SK-N-SH (cell line): ENCODE results near the gene LENG8. TPM values are rescaled to one million over a fixed set of nuclear protein-coding genes. Genes with fewer than 3 reads are reported as not detected.

Experiments
- CTCF ChIA-PET: fragments of 300-600, 350-600 bp; formaldehyde crosslinking; extraction: SDS; loops from one replicate; lab custom pipeline; 2021; lab: Yijun Ruan, JAX
- POLR2A ChIA-PET: fragments of 350-600 bp; sonication (Branson Sonifier 250); formaldehyde crosslinking; extraction: SDS; loops from one replicate; lab custom pipeline; 2020; ENCODE audit warnings: antibody characterized with exemption, inconsistent platforms; lab: Yijun Ruan, JAX
- DNase-seq: peaks from one replicate; pipeline ENCODE4 v3.0.0; 2012
- H2AFZ ChIP-seq: fragments of 200-600 bp; sonication (generic); 2 replicates; pipeline ENCODE4 v1.8.1; 2016; ENCODE audit warnings: antibody characterized with exemption, mild to moderate bottlenecking, low read depth
- H3F3A ChIP-seq: fragments of 200-600 bp; sonication (generic); replicated peaks from 2 replicates; pipeline ENCODE3; 2016; ENCODE audit warnings: antibody characterized with exemption, mild to moderate bottlenecking; ENCODE audit not compliant: insufficient read depth
- H3K27ac ChIP-seq, 2 experiments: fragments of 200-500 bp in 1 of 2; fragments of 200-600 bp in 1 of 2; sonication (Bioruptor generic) in 1 of 2; sonication (generic), shearing (Covaris generic) in 1 of 2; 2 replicates each; pipeline versions ENCODE4 v1.5.1 to v1.6.1; 2014 to 2016; ENCODE audit warnings: low read depth in 2 of 2, inconsistent platforms in 1 of 2, low read length in 1 of 2, mild to moderate bottlenecking in 1 of 2, mixed read lengths in 1 of 2
- H3K27me3 ChIP-seq: fragments of 200-600 bp; sonication (generic), shearing (Covaris generic); 2 replicates; pipeline ENCODE4 v1.6.1; 2016; ENCODE audit warnings: mixed run types; ENCODE audit not compliant: insufficient read depth
- H3K36me3 ChIP-seq, 2 experiments: fragments of 200-500 bp in 1 of 2; fragments of 200-600 bp in 1 of 2; sonication (Bioruptor generic) in 1 of 2; sonication (generic) in 1 of 2; replicated peaks in 1 of 2; 2 replicates each; pipeline versions ENCODE3 to v1.5.1; 2014 to 2016; ENCODE audit warnings: low read length in 1 of 2, mild to moderate bottlenecking in 1 of 2; ENCODE audit not compliant: insufficient read depth in 2 of 2, control insufficient read depth in 1 of 2
- H3K4me1 ChIP-seq, 2 experiments: fragments of 200-500 bp in 1 of 2; fragments of 200-600 bp in 1 of 2; sonication (Bioruptor generic) in 1 of 2; sonication (generic), shearing (Covaris generic) in 1 of 2; 2 replicates each; pipeline versions ENCODE4 v1.5.1 to v1.6.1; 2014 to 2016; ENCODE audit warnings: low read depth in 1 of 2, low read length in 1 of 2, mixed run types in 1 of 2; ENCODE audit not compliant: insufficient read depth in 2 of 2, control insufficient read depth in 1 of 2
- H3K4me2 ChIP-seq: fragments of 200-600 bp; sonication (generic), shearing (Covaris generic); 2 replicates; pipeline ENCODE4 v1.6.1; 2017; ENCODE audit warnings: mixed run types
- H3K4me3 ChIP-seq, 2 experiments: fragments of 200-500 bp in 1 of 2; fragments of 200-600 bp in 1 of 2; sonication (Bioruptor generic) in 1 of 2; sonication (generic), shearing (Covaris generic) in 1 of 2; 2 replicates each; pipeline versions ENCODE4 v1.5.1 to v1.8.1; 2014 to 2016; ENCODE audit warnings: low read depth in 2 of 2, inconsistent platforms in 1 of 2, low read length in 1 of 2, mild to moderate bottlenecking in 1 of 2, mixed read lengths in 1 of 2, moderate library complexity in 1 of 2
- H3K79me2 ChIP-seq: fragments of 200-600 bp; sonication (generic); 2 replicates; pipeline ENCODE4 v1.8.1; 2017; ENCODE audit warnings: mild to moderate bottlenecking; ENCODE audit not compliant: insufficient read depth
- H3K9ac ChIP-seq: fragments of 200-600 bp; sonication (generic); 2 replicates; pipeline ENCODE4 v1.6.1; 2017; ENCODE audit warnings: mixed run types
- H3K9me2 ChIP-seq: fragments of 200-600 bp; sonication (generic); 2 replicates; pipeline ENCODE4 v1.6.1; 2017; ENCODE audit warnings: mixed run types
- H3K9me3 ChIP-seq: fragments of 200-600 bp; sonication (generic); 2 replicates; pipeline ENCODE4 v1.6.1; 2017; ENCODE audit warnings: mixed run types, mild to moderate bottlenecking, moderate library complexity
- H4K20me1 ChIP-seq: fragments of 200-600 bp; sonication (generic); 2 replicates; pipeline ENCODE4 v1.6.1; 2017; ENCODE audit warnings: mild to moderate bottlenecking, mixed run types; ENCODE audit not compliant: insufficient read depth
- EP300 ChIP-seq, 2 experiments: IDR thresholded peaks; 2 replicates each; pipeline versions ENCODE4 v1.4.0 to v1.6.1; 2012; ENCODE audit warnings: borderline replicate concordance in 1 of 2, low read depth in 1 of 2, low read length in 1 of 2
- GABPA ChIP-seq: IDR thresholded peaks from 2 replicates; pipeline ENCODE4 v1.4.0; 2012; ENCODE audit warnings: low read depth, mild to moderate bottlenecking
- JUND ChIP-seq: IDR thresholded peaks from 2 replicates; pipeline ENCODE4 v1.4.0; 2012
- MXI1 ChIP-seq: IDR thresholded peaks from 2 replicates; pipeline ENCODE4 v1.6.1; 2012; ENCODE audit warnings: mild to moderate bottlenecking, low read depth, low read length, improper control_type of control experiment
- NRF1 ChIP-seq: IDR thresholded peaks from 2 replicates; pipeline ENCODE4 v1.6.1; 2012; ENCODE audit warnings: low read depth, mild to moderate bottlenecking, low read length
- RAD21 ChIP-seq: IDR thresholded peaks from 2 replicates; pipeline ENCODE4 v1.6.1; 2012; ENCODE audit warnings: mild to moderate bottlenecking, low read length
- RCOR1 ChIP-seq: fragments of 150-350 bp; IDR thresholded peaks from 2 replicates; pipeline ENCODE4 v1.6.1; 2017; ENCODE audit warnings: antibody characterized with exemption, low read length
- RFX5 ChIP-seq: IDR thresholded peaks from 2 replicates; pipeline ENCODE4 v1.6.1; 2012; ENCODE audit warnings: mild to moderate bottlenecking, improper control_type of control experiment, low read length
- TAF1 ChIP-seq: IDR thresholded peaks from 2 replicates; pipeline ENCODE4 v1.6.1; 2012; ENCODE audit warnings: low read depth, mild to moderate bottlenecking, low read length, moderate library complexity, borderline replicate concordance
- TEAD4 ChIP-seq: IDR thresholded peaks from 2 replicates; pipeline ENCODE4 v1.4.0; 2012; ENCODE audit warnings: mild to moderate bottlenecking, borderline replicate concordance; ENCODE audit not compliant: insufficient read depth
- WGBS: methylation state at CpG from one replicate; pipeline ENCODE4 v1.1.6; 2017; ENCODE audit warnings: low lambda C conversion rate; 5-methylcytosine and 5-hydroxymethylcytosine counted together
- polyA plus RNA-seq, 3 experiments: library from polyadenylated mRNA; depleted of rRNA; stranded (reverse); fragments of >200 nt; gene quantifications; 2 replicates each; pipeline ENCODE4 v1.2.3, GENCODE V29; 2012
- TF ChIP-seq, protein P1 (sequence below): IDR thresholded peaks from 2 replicates; pipeline ENCODE4; 2012
- TF ChIP-seq, protein P2 (sequence below): IDR thresholded peaks from 2 replicates; pipeline ENCODE4 v1.4.0; 2012; ENCODE audit warnings: low read depth, borderline replicate concordance

LENG8 gene
- polyA plus RNA-seq, 1 of the 3 experiments (the other 2 are of a cell fraction): 84.0 TPM

DNA sequence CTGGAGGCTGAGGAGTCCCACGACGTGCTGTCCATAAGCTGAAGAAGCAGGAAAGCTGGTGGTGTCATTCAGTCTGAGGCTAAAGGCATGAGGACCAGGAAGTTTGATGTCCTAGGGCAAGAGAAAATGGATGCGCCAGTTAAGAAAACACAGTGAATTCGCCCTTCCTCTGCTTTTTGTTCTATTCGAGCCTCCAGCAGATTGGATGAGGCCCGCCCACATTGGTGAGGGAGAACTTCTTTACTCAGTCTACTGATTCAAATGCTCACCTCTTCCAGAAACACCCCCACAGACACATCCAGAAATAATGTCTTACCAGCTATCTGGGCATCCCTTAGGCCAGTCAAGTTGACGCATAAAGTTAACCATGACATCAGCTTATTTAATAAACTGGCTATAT is 41.2 kb upstream of the LENG8 start:
- no peak for DNase-seq
- no peaks in the 10 kb centered on the region for H4K20me1 ChIP-seq

DNA sequence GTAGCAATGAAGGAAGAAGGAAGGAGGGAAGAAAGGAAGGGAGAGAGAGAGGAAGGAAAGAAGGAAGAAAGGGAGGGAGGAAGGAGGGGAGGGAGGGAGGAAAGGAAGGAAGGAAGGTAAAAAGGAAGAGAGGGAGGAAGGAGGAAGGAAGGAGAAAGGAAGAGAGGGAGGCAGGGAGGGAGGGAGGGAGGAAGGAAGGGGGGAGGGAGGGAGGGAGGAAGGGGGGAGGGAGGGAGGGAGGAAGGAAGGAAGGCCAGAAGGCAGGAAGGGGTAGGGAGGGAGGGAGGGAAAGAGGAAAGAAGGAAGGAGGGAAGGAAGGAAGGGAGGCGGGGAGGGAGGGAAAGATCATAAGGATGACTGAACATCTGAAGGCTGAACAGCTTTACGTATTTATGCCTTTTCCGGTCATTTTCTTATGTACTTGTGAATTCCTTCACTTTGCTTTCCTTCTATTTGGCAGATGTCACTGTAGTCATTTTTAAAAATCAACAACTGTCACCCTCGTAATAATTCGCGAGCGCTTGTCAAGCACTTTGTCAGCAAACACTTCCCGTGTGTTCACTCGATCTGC is 40.5 kb upstream of the LENG8 start:
- DNase-seq: no peak
- no peaks in the 10 kb centered on the region for H3K79me2 ChIP-seq
- H3K9me3 ChIP-seq: no peaks in the 10 kb centered on the region
- no peak overlapping the region for H2AFZ ChIP-seq
- no peak overlapping the region for H3K4me2 ChIP-seq
- H3K4me1 ChIP-seq: no peaks in the 10 kb centered on the region
- peaks cover 9% of the 10 kb centered on the region for H3F3A ChIP-seq
- ChIA-PET POLR2A (no interaction called here), CTCF (interaction anchor here (2.5 kb wide), 1 partner anchor 18 kb away, joined by 13 read pairs; no protein-coding TSS in a partner anchor)
- no peaks in the 10 kb centered on the region for H4K20me1 ChIP-seq
- no peak overlapping the region for H3K27ac ChIP-seq
- H3K36me3 ChIP-seq: no peaks in the 10 kb centered on the region
- H3K9me2 ChIP-seq: no peaks in the 10 kb centered on the region
- 37% methylated on average over 9 of the region's 9 CpGs for WGBS
- H3K9ac ChIP-seq: no peak overlapping the region
- TF ChIP-seq, protein P1, sequence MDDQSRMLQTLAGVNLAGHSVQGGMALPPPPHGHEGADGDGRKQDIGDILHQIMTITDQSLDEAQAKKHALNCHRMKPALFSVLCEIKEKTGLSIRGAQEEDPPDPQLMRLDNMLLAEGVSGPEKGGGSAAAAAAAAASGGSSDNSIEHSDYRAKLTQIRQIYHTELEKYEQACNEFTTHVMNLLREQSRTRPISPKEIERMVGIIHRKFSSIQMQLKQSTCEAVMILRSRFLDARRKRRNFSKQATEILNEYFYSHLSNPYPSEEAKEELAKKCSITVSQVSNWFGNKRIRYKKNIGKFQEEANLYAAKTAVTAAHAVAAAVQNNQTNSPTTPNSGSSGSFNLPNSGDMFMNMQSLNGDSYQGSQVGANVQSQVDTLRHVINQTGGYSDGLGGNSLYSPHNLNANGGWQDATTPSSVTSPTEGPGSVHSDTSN: no peak
- peaks cover 25% of the 10 kb centered on the region; the same call in 1 of the 2 replicates for H3K27me3 ChIP-seq
- no peak overlapping the region for H3K4me3 ChIP-seq

More for the DNA sequence above, 41.2 kb upstream of the LENG8 start:
- Histone ChIP-seq H2AFZ (no peak overlapping the region), H3K4me3 (no peak overlapping the region), H3K79me2 (no peaks in the 10 kb centered on the region), H3K4me1 (no peaks in the 10 kb centered on the region), H3K9me3 (no peaks in the 10 kb centered on the region), H3K27ac (no peak overlapping the region), H3K4me2 (no peak overlapping the region), H3K9me2 (no peaks in the 10 kb centered on the region), H3K27me3 (peaks cover 31% of the 10 kb centered on the region; the same call in 1 of the 2 replicates), H3F3A (peaks cover 9% of the 10 kb centered on the region), H3K36me3 (no peaks in the 10 kb centered on the region), H3K9ac (no peak overlapping the region)
- WGBS: 26% methylated on average over 7 of the region's 7 CpGs
- POLR2A ChIA-PET: no interaction called here
- TF ChIP-seq, protein P2, sequence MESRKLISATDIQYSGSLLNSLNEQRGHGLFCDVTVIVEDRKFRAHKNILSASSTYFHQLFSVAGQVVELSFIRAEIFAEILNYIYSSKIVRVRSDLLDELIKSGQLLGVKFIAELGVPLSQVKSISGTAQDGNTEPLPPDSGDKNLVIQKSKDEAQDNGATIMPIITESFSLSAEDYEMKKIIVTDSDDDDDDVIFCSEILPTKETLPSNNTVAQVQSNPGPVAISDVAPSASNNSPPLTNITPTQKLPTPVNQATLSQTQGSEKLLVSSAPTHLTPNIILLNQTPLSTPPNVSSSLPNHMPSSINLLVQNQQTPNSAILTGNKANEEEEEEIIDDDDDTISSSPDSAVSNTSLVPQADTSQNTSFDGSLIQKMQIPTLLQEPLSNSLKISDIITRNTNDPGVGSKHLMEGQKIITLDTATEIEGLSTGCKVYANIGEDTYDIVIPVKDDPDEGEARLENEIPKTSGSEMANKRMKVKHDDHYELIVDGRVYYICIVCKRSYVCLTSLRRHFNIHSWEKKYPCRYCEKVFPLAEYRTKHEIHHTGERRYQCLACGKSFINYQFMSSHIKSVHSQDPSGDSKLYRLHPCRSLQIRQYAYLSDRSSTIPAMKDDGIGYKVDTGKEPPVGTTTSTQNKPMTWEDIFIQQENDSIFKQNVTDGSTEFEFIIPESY: no peak
- no peak for TF ChIP-seq RFX5
- TF ChIP-seq NRF1: no peak
- no peak for TF ChIP-seq RAD21
- no peak for TF ChIP-seq RCOR1
- TF ChIP-seq MXI1: no peak
- TF ChIP-seq TAF1: no peak
- CTCF ChIA-PET: interaction anchor here (2.5 kb wide), 1 partner anchor 17 kb away, joined by 13 read pairs; no protein-coding TSS in a partner anchor

GRCh38 chr19:54411033-54411432 is 38.0 kb upstream of the LENG8 start:
- H4K20me1 ChIP-seq: no peaks in the 10 kb centered on the region
- no peak overlapping the region for H3K4me2 ChIP-seq
- TF ChIP-seq JUND (no peak), TAF1 (no peak), TEAD4 (no peak), GABPA (no peak), EP300 (IDR thresholded peaks at IDR 0.05; ENCODE audit: borderline replicate concordance in 1 of 2, low read depth in 1 of 2, low read length in 1 of 2) (no peak)
- H3F3A ChIP-seq: peaks cover 9% of the 10 kb centered on the region
- POLR2A ChIA-PET: no interaction called here
- no peaks in the 10 kb centered on the region for H3K79me2 ChIP-seq
- no peaks in the 10 kb centered on the region for H3K36me3 ChIP-seq
- H3K9me3 ChIP-seq: no peaks in the 10 kb centered on the region
- H3K27me3 ChIP-seq: peaks cover 15% of the 10 kb centered on the region
- H3K4me1 ChIP-seq: no peaks in the 10 kb centered on the region
- no peak overlapping the region for H2AFZ ChIP-seq
- H3K27ac ChIP-seq: no peak overlapping the region
- no peak overlapping the region for H3K9ac ChIP-seq
- no peaks in the 10 kb centered on the region for H3K9me2 ChIP-seq
- CTCF ChIA-PET: interaction anchor here (1.6 kb wide), 1 partner anchor 20 kb away, joined by 5 read pairs; no protein-coding TSS in a partner anchor
- DNase-seq: no peak
- no peak overlapping the region for H3K4me3 ChIP-seq
